HFF-Myc (cell line): ENCODE measurements around the gene SLC25A26.
A peak's percentile ranks its signal among the peaks of the same experiment; 100 is the strongest.

Experiments used
- DNase-seq: peaks from one replicate; pipeline ENCODE4 v3.0.0-alpha.2; 2011; ENCODE audit warnings: low read depth; ENCODE audit errors: extremely low read depth
- H3K4me3 ChIP-seq: replicated peaks from 2 replicates; pipeline ENCODE4 v1.5.1; 2011; ENCODE audit warnings: low read depth, mild to moderate bottlenecking, control low read depth, low read length
- TF ChIP-seq, protein P1 (sequence below): IDR thresholded peaks from 2 replicates; pipeline ENCODE4 v1.5.1; 2012; ENCODE audit warnings: mild to moderate bottlenecking, low read depth, low read length, control low read depth; ENCODE audit errors: missing control alignments

Gene SLC25A26

DNA sequence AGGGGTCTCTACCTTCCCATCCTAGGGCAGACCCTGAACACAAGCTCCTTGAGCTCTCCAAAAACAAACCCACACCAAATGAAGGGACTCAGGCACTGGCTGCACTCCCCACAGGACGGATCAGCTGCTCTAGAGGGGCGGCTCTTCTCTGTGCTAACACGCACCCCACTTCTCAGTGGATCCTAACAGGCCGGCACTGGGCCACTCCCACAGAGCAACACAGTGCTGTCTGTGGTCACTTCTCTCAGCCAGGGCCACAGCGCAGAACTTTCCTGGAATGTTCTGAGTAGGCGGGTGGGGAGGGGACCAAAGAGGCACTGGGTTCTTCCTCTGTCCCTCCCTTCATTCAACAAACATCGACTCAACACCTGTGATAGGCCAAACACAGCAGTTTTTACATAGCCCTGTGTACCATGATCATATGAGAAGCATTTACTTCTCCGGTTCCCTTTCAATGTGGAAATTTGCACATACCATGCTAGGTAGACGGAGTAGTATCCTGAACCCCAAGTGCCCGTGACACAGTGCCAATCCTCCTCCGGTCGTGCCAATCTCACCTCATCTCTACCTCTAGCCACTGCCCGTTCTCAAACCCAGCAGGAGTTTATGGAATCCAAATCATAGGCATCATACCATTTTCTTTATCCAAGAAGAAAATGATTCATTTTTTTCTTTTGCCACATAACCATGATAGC, 181.9 kb downstream of the SLC25A26 start:
- H3K4me3 ChIP-seq: no peak overlapping the region
- TF ChIP-seq, protein P1, sequence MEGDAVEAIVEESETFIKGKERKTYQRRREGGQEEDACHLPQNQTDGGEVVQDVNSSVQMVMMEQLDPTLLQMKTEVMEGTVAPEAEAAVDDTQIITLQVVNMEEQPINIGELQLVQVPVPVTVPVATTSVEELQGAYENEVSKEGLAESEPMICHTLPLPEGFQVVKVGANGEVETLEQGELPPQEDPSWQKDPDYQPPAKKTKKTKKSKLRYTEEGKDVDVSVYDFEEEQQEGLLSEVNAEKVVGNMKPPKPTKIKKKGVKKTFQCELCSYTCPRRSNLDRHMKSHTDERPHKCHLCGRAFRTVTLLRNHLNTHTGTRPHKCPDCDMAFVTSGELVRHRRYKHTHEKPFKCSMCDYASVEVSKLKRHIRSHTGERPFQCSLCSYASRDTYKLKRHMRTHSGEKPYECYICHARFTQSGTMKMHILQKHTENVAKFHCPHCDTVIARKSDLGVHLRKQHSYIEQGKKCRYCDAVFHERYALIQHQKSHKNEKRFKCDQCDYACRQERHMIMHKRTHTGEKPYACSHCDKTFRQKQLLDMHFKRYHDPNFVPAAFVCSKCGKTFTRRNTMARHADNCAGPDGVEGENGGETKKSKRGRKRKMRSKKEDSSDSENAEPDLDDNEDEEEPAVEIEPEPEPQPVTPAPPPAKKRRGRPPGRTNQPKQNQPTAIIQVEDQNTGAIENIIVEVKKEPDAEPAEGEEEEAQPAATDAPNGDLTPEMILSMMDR: no peak
- no peak for DNase-seq

DNA sequence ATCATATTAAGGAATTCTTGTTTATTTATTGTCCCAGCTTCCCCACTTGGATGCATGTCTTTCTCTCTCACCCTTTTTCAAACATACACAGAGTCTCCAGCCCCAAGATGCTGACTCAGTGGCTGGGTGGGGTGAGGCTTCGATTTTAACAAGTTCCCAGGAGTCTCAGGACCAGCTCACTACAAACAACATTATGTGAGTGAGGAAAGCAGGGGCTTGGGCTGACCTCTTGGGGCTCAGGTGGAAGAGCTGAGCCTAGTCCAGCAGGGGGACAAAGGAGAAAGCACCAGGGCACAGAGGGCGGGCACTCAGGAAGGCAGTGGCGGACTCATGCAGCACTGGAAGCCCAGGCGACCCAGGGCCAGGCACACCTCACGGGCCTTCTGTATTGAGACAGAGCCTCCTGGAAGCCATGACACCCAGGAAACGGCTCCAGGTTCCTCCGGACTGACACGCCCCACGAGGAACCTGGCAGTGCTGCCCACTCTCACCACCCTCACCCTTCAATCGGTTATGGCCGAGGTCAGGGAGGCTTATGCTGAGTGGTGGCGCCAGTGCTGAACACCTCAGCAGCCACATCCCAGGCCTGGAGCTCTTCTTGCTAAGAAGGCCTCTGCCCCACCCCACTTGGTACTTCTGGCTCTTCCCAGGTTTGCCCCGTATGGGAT, 182.7 kb downstream of the SLC25A26 start:
- DNase-seq: no peak
- TF ChIP-seq, protein P1: no peak
- H3K4me3 ChIP-seq: no peak overlapping the region

DNA sequence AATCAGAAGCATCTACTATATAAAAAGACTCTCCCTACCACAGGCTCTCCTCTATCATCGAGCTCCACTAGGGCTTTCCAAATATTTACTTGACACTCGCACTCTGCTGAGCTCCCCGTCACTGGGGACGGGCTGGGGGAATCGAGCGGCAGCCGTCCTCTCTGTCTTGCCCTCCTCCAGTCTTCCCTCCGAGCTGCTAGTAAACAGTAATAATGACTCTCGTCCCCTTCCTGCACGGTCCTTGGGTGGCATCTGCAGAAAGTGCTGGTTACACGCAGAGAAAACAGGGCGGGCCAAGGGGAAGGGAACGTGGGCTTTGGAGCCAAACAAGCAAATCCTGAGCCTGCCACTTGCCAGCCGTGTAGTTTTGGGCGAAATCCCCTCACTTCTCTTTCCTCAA, 183.4 kb downstream of the SLC25A26 start:
- TF ChIP-seq, protein P1: no peak
- no peak overlapping the region for H3K4me3 ChIP-seq

DNA sequence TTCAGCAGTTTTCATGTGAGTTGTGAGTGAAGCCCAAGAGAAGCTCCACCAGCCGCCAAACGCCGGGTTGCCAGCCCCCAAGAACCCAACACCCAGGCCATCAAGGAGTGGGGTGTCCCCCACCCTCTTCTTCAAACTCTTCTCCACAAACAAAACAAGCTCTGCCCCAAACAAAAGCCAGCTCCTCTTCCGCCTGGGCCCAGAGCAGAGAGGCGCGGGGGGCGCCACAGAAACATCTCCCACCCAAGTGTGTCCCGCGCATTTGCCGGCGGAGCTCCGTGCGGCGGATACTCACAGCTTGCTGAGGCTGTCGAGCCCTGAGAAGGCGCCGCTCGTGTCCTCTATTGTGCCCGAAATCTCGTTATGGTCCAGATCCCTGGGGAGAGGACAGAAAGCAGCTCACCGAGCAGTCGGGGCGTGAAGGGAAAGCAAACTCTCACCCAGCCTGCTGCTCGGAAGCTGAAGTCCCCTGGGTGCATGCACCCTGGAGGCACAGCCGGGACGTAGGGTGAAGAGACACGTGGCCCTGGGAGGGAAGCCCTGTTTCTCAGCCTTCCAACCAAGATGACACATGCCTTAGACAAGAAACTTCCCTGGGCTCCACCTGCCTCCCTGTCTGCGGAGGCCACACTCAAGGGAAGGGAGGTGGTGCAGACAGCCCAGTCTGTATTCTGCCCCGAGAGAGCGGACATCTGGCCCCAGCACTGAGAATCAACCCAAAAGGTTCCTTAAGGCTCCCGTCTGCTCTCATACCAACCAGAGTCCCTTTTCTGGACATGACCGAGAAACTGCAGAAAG, 184.3 kb downstream of the SLC25A26 start:
- DNase-seq: no peak

More for the DNA sequence above, 183.4 kb downstream of the SLC25A26 start:
- no peak for DNase-seq

DNA sequence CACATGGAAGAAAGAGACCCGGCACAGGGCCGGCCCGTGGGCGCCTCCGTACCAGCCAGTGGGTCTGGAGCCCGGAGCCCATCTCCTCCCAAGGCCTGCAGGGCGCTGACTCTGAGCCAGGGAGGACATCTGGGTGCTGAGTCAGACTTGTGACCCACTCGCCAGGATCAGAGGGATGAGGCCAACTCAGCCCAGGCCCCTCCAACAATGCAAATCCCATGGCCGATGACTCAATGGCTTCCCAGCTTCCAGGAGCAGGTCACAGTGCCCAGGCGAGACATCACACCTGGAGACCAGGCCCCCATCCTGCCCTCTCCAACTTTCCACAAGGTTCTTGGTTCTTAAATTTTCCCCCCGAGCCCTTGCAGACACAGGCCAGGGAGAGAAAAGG, 184.9 kb downstream of the SLC25A26 start:
- TF ChIP-seq, protein P1: no peak
- DNase-seq: peak; percentile 59
- H3K4me3 ChIP-seq: no peak overlapping the region

More for the DNA sequence above, 184.3 kb downstream of the SLC25A26 start:
- H3K4me3 ChIP-seq: no peak overlapping the region
- TF ChIP-seq, protein P1: no peak

DNA sequence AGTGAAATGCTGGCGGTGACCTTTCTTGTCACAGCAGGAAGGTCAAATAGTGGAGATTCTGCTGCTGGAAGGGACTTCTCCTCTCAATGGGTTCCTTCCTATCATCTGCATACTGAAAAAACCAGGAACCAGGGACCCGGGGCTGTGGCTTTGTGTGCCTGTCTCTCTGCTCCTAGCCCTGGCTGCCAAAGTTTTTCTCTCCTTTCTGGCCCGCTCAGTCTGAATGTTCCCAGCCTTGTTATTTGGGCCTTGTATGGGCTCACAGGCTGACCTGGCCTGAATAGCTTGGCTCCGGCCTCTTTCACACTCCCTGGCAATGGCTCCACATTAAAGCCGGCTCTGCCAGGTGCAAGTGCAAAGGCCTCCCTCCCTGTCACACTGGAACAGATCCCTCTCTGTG, 185.4 kb downstream of the SLC25A26 start:
- no peak overlapping the region for H3K4me3 ChIP-seq
- DNase-seq: no peak
- TF ChIP-seq, protein P1: no peak
